Activated T-cell treated with anti-CD3 and anti-CD28 coated beads, Interleukin-2, amount 50 U/mL, for 48 hours (primary cell): Measurements from ENCODE around the gene NANS.
"Not testable (repeated sequence)": the region's sequence is repeated elsewhere in the genome, so short reads cannot be mapped to it uniquely, and the experiment has no call there.

Experiments used
- DNase-seq, 2 experiments: peaks; one replicate each; pipeline ENCODE4 v3.0.0-alpha.2; 2020

The NANS gene

DNA sequence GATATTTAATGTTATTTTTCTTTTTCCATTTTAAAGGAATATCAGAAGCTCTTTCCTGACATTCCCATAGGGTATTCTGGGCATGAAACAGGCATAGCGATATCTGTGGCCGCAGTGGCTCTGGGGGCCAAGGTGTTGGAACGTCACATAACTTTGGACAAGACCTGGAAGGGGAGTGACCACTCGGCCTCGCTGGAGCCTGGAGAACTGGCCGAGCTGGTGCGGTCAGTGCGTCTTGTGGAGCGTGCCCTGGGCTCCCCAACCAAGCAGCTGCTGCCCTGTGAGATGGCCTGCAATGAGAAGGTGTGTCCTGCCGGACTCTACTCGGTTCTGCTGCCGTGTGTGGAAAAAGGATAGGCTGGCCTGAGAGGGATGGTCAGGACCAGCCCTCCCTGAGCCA lies 24.2 kb downstream of the NANS start:
- no peak for DNase-seq

DNA sequence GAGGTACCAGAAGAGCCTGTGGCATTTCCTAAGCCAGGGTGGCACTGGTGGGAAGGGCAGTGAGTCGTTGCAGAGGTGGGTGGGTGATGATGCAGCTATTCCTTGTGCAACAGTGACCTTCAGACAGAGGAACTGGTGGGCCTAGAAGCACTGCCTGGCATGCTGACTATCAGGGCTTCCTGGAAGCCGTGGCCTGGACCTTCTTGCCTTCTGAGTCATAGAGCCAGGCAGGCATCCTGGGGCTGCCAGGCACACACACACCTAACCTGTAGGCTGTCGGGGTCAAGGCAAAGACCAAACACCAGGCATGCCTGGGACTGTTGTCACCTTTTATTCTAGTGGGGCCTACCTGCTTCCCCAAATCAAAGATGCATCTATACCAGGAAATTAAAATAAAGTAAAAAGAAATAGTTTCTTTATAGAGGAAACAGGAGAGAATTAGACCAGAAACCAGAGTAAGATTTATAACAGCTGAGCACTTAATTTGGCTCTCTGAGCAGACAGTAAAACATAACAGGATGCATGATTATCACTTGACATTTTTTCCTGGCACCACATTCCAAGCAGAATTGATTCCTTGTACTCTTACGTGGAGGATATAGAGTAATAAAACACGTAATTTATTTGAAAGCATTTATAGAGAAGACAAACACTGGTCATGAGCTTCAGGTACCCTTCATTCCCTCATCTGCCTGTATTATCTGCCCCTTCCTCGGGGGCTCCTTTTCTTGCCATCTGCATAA lies 25.1 kb downstream of the NANS start:
- DNase-seq = peak; percentile 59 to 72

DNA sequence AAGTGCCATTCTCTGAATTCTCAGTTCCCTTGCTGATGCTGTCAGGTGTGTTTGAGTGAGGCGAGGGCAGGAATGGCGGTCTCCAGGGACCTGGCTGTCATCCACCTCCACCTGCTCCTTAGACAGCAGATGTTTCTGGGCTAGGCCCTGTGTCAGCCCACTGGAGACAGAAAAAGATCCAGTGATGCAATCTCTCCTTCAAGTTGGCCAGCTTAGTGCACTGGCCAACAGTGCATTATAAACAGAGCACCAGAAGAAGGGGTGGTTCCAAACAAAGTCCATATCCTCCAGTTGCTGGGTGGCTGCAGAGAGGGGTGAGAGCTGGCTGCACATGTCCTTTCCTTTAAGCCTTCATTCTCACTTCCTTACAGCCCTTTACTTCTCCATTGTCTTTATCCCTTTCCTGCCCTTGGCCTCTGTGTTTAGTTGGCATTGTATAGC lies 26.5 kb downstream of the NANS start:
- DNase-seq = no peak

DNA sequence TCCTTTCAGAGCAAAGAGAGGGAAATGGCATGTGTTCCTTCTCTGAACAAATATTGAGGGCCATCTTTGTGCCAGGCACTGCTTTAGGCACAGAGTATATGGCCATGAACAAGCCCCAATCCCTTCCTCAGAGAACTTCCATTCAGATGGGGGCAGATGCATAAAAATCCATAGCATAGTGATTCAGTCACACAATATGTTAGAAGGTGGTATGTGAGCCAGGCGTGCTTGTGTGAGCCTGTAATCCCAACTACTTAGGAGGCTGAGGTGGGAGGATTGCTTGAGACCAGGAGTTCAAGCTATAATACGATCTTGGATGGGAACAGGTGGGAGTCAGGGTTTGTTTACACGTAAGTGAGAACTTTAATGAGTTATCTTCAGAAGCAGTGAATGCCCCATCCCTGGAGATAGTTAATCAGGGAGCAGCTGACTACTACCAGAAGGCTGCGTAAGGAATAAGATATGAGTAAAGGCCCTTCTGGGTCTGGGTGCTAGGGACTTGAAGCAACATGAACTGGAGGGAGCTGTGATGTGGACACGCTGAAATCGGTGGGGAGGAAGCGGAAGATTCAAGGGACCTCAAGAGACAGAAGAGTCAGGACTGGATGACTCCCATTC lies 27.1 kb downstream of the NANS start:
- DNase-seq = no peak

DNA sequence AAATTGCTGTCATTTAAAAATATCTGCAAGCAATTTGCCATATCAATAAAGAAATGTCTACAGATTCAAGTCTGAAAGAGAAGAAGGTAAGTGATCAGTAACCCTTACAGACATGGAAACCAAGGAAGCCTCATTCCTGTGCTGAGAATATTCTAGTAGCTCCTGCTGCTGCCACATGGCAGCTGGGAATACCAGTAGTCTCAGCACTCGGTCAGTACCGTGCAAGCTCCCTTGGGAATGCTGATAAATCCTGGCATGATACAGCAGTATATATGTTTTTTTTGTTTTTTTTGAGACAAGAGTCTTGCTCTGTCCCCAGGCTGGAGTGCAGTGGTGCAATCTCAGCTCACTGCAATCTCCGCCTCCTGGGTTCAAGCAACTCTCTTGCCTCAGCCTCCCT lies 27.9 kb downstream of the NANS start:
- DNase-seq = no peak

DNA sequence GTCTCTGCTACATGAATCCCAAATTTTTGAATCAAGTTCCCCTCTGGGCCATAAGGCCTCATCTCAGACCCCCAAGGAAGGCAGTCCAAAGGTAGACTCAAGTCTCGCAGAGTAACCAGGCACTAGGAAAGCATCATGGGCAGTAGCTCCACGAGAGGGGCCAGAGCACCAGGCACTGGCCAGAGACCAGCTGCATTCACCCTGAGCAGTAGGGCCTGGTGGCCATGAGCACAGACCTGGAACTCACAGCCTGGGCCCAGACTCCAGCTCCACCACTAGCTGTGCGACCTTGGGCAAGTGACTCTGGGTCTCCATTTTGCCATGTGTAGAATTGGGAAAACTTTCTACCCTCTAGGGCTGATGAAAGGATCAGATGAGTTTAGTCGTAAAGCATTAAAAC lies 28.5 kb downstream of the NANS start:
- no peak for DNase-seq

DNA sequence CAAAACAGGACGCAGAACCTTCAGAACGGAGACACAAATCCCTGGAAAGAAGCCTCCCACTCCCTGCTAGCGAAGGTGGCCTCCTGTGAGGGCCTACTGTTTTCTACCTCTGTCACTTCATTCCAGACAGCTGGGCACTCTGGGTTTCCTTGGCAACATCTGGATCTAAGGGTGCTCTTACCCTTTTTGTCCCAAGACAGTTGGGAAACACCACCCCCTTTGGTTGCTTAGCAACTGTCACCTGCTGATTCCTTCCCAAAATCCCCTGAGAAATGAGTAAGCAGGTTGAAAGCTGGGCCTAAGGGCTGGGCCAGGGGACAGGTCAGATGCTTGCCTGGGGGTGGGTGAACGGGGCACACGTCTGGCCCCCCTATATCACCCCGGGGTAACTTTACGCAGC lies 29.4 kb downstream of the NANS start:
- no peak for DNase-seq

DNA sequence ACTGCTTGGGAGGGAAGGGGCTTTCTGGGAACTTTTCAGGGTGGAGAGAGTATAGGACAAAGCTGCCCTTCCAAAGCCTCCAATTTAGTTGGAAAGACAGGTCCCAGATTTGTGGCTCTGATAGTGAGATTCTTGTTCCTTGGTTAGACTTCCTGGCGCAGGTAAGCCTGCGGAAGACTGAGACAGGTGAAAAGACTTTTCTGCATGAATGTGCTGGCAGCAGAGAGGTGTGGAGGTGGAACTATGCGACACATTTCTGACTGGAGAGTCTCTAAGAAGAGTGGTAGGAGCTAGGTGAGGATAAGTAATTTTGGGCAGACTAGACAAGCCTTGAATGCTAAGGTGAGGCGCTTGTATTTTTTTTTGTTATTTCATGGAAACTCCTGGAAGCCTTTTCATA lies 29.9 kb downstream of the NANS start:
- DNase-seq = no peak

- DNase-seq = peak; percentile 50 to 63
These were observed 31.2 kb downstream of the NANS start for GRCh38 chr9:98087420-98088354.

GRCh38 chr9:98090674-98091073 lies 34.1 kb downstream of the NANS start:
- not testable (repeated sequence) for DNase-seq

GRCh38 chr9:98091735-98092612 lies 35.4 kb downstream of the NANS start:
- no peak for DNase-seq

DNA sequence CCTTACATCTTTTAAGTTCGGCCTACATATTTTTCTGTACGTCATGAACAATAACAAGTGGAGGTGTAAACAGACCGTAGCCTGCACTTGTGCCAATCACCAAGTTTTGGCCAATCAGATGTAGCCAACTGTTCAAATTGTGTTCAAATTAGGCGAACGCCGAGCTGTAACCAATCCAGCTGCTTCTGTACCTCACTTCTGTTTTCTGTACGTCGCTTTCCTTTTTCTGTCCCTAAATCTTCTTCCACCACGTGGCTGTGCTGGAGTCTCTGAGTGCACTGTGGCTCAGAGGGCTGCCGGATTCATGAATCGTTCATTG lies 36.0 kb downstream of the NANS start:
- DNase-seq = no peak

DNA sequence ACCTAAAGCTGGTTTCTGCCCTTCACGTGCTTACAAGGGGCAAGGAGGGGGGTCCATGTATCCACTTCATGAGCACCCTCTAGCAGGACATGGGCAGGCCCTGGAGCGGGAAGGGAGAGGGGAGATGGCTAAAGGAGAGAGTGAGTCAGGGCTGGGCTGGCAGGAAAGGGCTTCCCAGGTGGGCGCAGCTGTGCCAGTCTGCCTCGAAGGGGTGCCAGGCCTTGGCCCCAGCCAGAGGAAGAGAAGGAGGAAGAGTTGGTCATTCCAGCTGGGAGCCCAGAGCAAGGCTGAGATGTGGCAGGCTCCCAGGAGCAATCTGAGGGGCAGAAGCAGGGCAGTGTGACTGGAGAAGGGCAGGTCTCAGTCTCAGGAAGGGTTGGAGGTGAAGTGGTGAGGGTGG lies 37.8 kb downstream of the NANS start:
- DNase-seq = no peak

- no peak for DNase-seq
These were observed 38.3 kb downstream of the NANS start for GRCh38 chr9:98094851-98095250.

GRCh38 chr9:98095401-98095800 lies 38.9 kb downstream of the NANS start:
- no peak for DNase-seq

GRCh38 chr9:98096091-98096490 lies 39.6 kb downstream of the NANS start:
- DNase-seq = no peak

DNA sequence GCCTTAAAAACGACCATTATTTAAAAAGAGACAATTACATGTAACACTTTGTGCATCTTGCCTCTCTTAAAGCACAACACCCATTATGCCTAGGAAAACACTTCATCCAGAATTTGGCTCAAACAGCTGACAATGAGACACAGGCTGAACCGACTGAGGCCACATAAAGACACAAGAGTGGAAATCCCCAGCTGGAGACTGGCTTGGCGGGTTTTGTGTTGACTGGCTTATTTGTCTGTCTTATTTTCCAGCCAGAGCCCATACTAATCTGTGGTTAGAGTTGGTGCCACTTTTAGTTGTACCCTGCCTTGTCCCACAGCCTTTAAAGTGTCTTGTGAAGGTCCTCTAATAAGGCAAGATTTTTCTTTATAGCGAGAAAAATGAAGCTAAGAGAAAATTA lies 41.3 kb downstream of the NANS start:
- DNase-seq = peak; percentile 47 to 55

- DNase-seq = no peak
These were observed 42.8 kb downstream of the NANS start for GRCh38 chr9:98099346-98099745.

- DNase-seq = no peak
These were observed 43.4 kb downstream of the NANS start for GRCh38 chr9:98099898-98100297.

- DNase-seq = no peak
These were observed 43.9 kb downstream of the NANS start for GRCh38 chr9:98100456-98100855.

GRCh38 chr9:98101416-98101815 lies 44.9 kb downstream of the NANS start:
- DNase-seq = no peak

- DNase-seq = peak; percentile 68 to 73
These were observed 45.3 kb downstream of the NANS start for GRCh38 chr9:98101868-98102273.

- DNase-seq = no peak
These were observed 47.9 kb downstream of the NANS start for GRCh38 chr9:98104445-98104881.
